H9 (cell line): ENCODE measurements around the gene NCKAP5. TPM values are rescaled to one million over a fixed set of nuclear protein-coding genes. Genes with fewer than 3 reads are reported as not detected.

Experiments used
- DNase-seq: peaks from one replicate; pipeline ENCODE4 v3.0.0-alpha.2; 2017
- H2AFZ ChIP-seq: one replicate; pipeline ENCODE4 v1.6.1; 2013; ENCODE audit warnings: mild to moderate bottlenecking, low read length, control low read depth, moderate library complexity
- H2AK5ac ChIP-seq: 2 replicates; pipeline ENCODE4 v1.6.1; 2013; ENCODE audit warnings: low read length, control low read depth, mixed read lengths; ENCODE audit not compliant: insufficient read length
- H2BK120ac ChIP-seq: one replicate; pipeline ENCODE4 v1.6.1; 2013; ENCODE audit warnings: low read depth, mild to moderate bottlenecking, low read length, control low read depth, inconsistent platforms; ENCODE audit not compliant: poor library complexity, severe bottlenecking
- H2BK12ac ChIP-seq: 2 replicates; pipeline ENCODE4 v1.6.1; 2013; ENCODE audit warnings: low read length, control low read depth, mixed read lengths, low read depth; ENCODE audit not compliant: insufficient read length
- H2BK15ac ChIP-seq: 2 replicates; pipeline ENCODE4 v1.6.1; 2013; ENCODE audit warnings: low read depth, low read length, control low read depth
- H2BK20ac ChIP-seq: one replicate; pipeline ENCODE4 v1.6.1; 2013; ENCODE audit warnings: low read depth, mild to moderate bottlenecking, low read length, control low read depth, inconsistent platforms; ENCODE audit not compliant: poor library complexity, severe bottlenecking
- H2BK5ac ChIP-seq: 2 replicates; pipeline ENCODE4 v1.6.1; 2013; ENCODE audit warnings: low read length, control low read depth, mixed read lengths; ENCODE audit not compliant: insufficient read length
- H3K14ac ChIP-seq: 2 replicates; pipeline ENCODE4 v1.6.1; 2013; ENCODE audit warnings: low read length, control low read depth; ENCODE audit not compliant: insufficient read depth
- H3K18ac ChIP-seq: 2 replicates; pipeline ENCODE4 v1.6.1; 2013; ENCODE audit warnings: low read depth, mild to moderate bottlenecking, mixed read lengths, low read length, control low read depth; ENCODE audit not compliant: insufficient read length
- H3K23ac ChIP-seq: 2 replicates; pipeline ENCODE4 v1.6.1; 2013; ENCODE audit warnings: low read length, control low read depth, mixed read lengths, low read depth; ENCODE audit not compliant: insufficient read length
- H3K23me2 ChIP-seq: 2 replicates; pipeline ENCODE4 v1.6.1; 2013; ENCODE audit warnings: low read depth, mild to moderate bottlenecking, mixed read lengths, low read length, control low read depth; ENCODE audit not compliant: insufficient read length, poor library complexity, severe bottlenecking
- H3K27ac ChIP-seq: 2 replicates; pipeline ENCODE4 v1.5.1; 2013; ENCODE audit warnings: low read length, control low read depth, mixed read lengths, low read depth; ENCODE audit not compliant: insufficient read length
- H3K27me3 ChIP-seq: 2 replicates; pipeline ENCODE4 v1.6.1; 2013; ENCODE audit warnings: low read length, control low read depth, inconsistent platforms; ENCODE audit not compliant: insufficient read depth
- H3K4ac ChIP-seq: 2 replicates; pipeline ENCODE4 v1.6.1; 2013; ENCODE audit warnings: low read depth, mild to moderate bottlenecking, control low read depth, inconsistent platforms, low read length, moderate library complexity
- H3K4me1 ChIP-seq: 2 replicates; pipeline ENCODE4 v1.6.1; 2013; ENCODE audit warnings: low read length, control low read depth, inconsistent platforms; ENCODE audit not compliant: insufficient read depth
- H3K4me2 ChIP-seq: 2 replicates; pipeline ENCODE4 v1.6.1; 2013; ENCODE audit warnings: low read length, control low read depth, mixed read lengths; ENCODE audit not compliant: insufficient read length, insufficient read depth
- H3K56ac ChIP-seq: 2 replicates; pipeline ENCODE4 v1.6.1; 2013; ENCODE audit warnings: low read depth, mild to moderate bottlenecking, mixed read lengths, low read length, control low read depth; ENCODE audit not compliant: insufficient read length
- H3K79me1 ChIP-seq: 2 replicates; pipeline ENCODE4 v1.6.1; 2013; ENCODE audit warnings: low read depth, mild to moderate bottlenecking, moderate library complexity, low read length, control low read depth, inconsistent platforms; ENCODE audit not compliant: insufficient read depth, poor library complexity, severe bottlenecking
- H3K79me2 ChIP-seq: 2 replicates; pipeline ENCODE4 v1.6.1; 2013; ENCODE audit warnings: low read length, control low read depth, inconsistent platforms; ENCODE audit not compliant: insufficient read depth
- H3K9ac ChIP-seq: 2 replicates; pipeline ENCODE4 v1.6.1; 2013; ENCODE audit warnings: low read length, control low read depth, mixed read lengths; ENCODE audit not compliant: insufficient read length; ENCODE audit errors: extremely low read depth
- H3K9me3 ChIP-seq: one replicate; pipeline ENCODE4 v1.6.1; 2013; ENCODE audit warnings: low read depth, low read length, inconsistent platforms; ENCODE audit not compliant: control insufficient read depth
- H3T11ph ChIP-seq: one replicate; pipeline ENCODE4 v1.6.1; 2013; ENCODE audit warnings: mild to moderate bottlenecking, low read length, control low read depth, inconsistent platforms
- H4K20me1 ChIP-seq: one replicate; pipeline ENCODE4 v1.6.1; 2013; ENCODE audit not compliant: control insufficient read depth, insufficient read length, insufficient read depth
- H4K5ac ChIP-seq: 2 replicates; pipeline ENCODE4 v1.6.1; 2013; ENCODE audit warnings: low read depth, mild to moderate bottlenecking, mixed read lengths, low read length, control low read depth; ENCODE audit not compliant: insufficient read length
- H4K8ac ChIP-seq: replicated peaks from 2 replicates; pipeline ENCODE4 v1.6.1; 2013; ENCODE audit warnings: low read length, control low read depth, mixed read lengths, low read depth; ENCODE audit not compliant: insufficient read length
- H4K91ac ChIP-seq: 2 replicates; pipeline ENCODE4 v1.6.1; 2013; ENCODE audit warnings: low read depth, mild to moderate bottlenecking, moderate library complexity, mixed read lengths, low read length, control low read depth; ENCODE audit not compliant: insufficient read length
- H3K27ac Mint-ChIP-seq, 3 experiments: 2 replicates in 2 of 3; 3 replicates in 1 of 3; pipeline ENCODE4 v1.8.0; 2020 to 2021; ENCODE audit warnings: mixed read lengths in 3 of 3, mild to moderate bottlenecking in 1 of 3, moderate library complexity in 1 of 3
- H3K27me3 Mint-ChIP-seq: 2 replicates; pipeline ENCODE4 v1.8.0; 2021; ENCODE audit warnings: low read depth, mild to moderate bottlenecking, moderate library complexity, mixed read lengths
- H3K36me3 Mint-ChIP-seq, 3 experiments: 2 replicates in 2 of 3; 3 replicates in 1 of 3; pipeline ENCODE4 v1.8.0; 2020 to 2021; ENCODE audit warnings: low read depth in 3 of 3, mixed read lengths in 3 of 3; ENCODE audit not compliant: insufficient read depth in 1 of 3
- H3K4me1 Mint-ChIP-seq, 2 experiments: 2 replicates each; pipeline ENCODE4 v1.8.0; 2020; ENCODE audit warnings: mixed read lengths in 2 of 2
- H3K4me3 Mint-ChIP-seq, 2 experiments: 2 replicates in 1 of 2; 3 replicates in 1 of 2; pipeline ENCODE4 v1.8.0; 2020 to 2021; ENCODE audit warnings: mild to moderate bottlenecking in 2 of 2, mixed read lengths in 2 of 2, moderate library complexity in 1 of 2
- H3K9me3 Mint-ChIP-seq, 2 experiments: 2 replicates in 1 of 2; 3 replicates in 1 of 2; pipeline ENCODE4 v1.8.0; 2020; ENCODE audit warnings: mild to moderate bottlenecking in 2 of 2, mixed read lengths in 2 of 2, moderate library complexity in 1 of 2
- whole genome bisulfite sequencing: extraction: QIAGEN DNeasy Blood & Tissue Kit; methylation state at CpG from one replicate; pipeline ENCODE4 v1.1.7; 2013; ENCODE audit warnings: missing lambda C conversion rate, low lambda C conversion rate, mixed read lengths; ENCODE audit not compliant: insufficient read length; ENCODE audit errors: extremely low coverage; 5-methylcytosine and 5-hydroxymethylcytosine counted together
- total RNA-seq: library from RNA; stranded (reverse); gene quantifications from 2 replicates; pipeline ENCODE4 v1.2.1, GENCODE V29; 2021
- TF ChIP-seq, protein P1 (sequence below): fragments of 200-600 bp; sonication (generic); conservative IDR thresholded peaks from 3 replicates; pipeline ENCODE4 v1.8.0; 2021; ENCODE audit warnings: antibody characterized with exemption, mild to moderate bottlenecking

The NCKAP5 gene
- total RNA-seq, 1 experiment from 2014 or later, result 0.26 TPM

DNA sequence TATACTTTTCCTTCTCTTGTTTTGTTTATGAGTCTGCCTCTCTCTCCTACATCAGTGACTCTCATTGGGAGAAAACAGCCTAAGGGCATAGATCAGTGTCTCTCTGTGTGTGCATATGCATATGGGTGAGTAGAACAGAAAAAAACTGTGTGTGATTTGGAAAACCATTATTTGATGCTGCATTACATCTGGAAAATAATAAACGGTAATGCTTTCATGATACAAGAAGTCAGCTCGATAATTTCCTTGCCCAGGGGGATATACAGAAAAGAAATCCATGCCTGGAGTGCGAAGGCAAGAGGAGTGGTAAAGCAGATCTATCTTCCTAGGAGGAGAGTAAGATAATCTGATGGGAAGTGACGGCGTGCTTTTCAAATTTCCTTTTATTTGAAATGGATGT, 676.8 kb downstream of the NCKAP5 start:
- Mint-ChIP-seq H3K4me1 (no peaks in the 10 kb centered on the region; a peak in 1 of 4 replicates), H3K36me3 (peaks cover 0 to 6% (median 2%) of the 10 kb centered on the region in 3 experiments; a peak in 3 of 7 replicates), H3K27ac (no peak overlapping the region), H3K9me3 (peaks cover 6% of the 10 kb centered on the region in 2 experiments), H3K27me3 (no peaks in the 10 kb centered on the region), H3K4me3 (no peak overlapping the region)
- no peak overlapping the region for H4K8ac ChIP-seq
- no peak for DNase-seq
- H3K23ac ChIP-seq, result no peak overlapping the region
- H3K27ac ChIP-seq, result no peak overlapping the region
- H3T11ph ChIP-seq, result no peak overlapping the region
- no peak overlapping the region for H3K4ac ChIP-seq
- no peak overlapping the region for H4K5ac ChIP-seq
- H4K91ac ChIP-seq, result no peak overlapping the region
- H2AFZ ChIP-seq, result no peak overlapping the region
- H2BK5ac ChIP-seq, result no peak overlapping the region
- no peak overlapping the region for H2BK20ac ChIP-seq
- H3K4me2 ChIP-seq, result no peak overlapping the region
- no peaks in the 10 kb centered on the region for H3K23me2 ChIP-seq
- no peaks in the 10 kb centered on the region for H3K79me2 ChIP-seq
- TF ChIP-seq, protein P1, sequence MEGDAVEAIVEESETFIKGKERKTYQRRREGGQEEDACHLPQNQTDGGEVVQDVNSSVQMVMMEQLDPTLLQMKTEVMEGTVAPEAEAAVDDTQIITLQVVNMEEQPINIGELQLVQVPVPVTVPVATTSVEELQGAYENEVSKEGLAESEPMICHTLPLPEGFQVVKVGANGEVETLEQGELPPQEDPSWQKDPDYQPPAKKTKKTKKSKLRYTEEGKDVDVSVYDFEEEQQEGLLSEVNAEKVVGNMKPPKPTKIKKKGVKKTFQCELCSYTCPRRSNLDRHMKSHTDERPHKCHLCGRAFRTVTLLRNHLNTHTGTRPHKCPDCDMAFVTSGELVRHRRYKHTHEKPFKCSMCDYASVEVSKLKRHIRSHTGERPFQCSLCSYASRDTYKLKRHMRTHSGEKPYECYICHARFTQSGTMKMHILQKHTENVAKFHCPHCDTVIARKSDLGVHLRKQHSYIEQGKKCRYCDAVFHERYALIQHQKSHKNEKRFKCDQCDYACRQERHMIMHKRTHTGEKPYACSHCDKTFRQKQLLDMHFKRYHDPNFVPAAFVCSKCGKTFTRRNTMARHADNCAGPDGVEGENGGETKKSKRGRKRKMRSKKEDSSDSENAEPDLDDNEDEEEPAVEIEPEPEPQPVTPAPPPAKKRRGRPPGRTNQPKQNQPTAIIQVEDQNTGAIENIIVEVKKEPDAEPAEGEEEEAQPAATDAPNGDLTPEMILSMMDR, result no peak
- H3K14ac ChIP-seq, result no peak overlapping the region
- H2BK120ac ChIP-seq, result no peak overlapping the region
- no peaks in the 10 kb centered on the region for H3K79me1 ChIP-seq
- no peak overlapping the region for H2BK15ac ChIP-seq
- H2AK5ac ChIP-seq, result no peak overlapping the region
- H3K9ac ChIP-seq, result no peak overlapping the region
- H2BK12ac ChIP-seq, result no peak overlapping the region
- no peaks in the 10 kb centered on the region for H3K27me3 ChIP-seq
- H4K20me1 ChIP-seq, result no peaks in the 10 kb centered on the region
- no peak overlapping the region for H3K56ac ChIP-seq
- H3K4me1 ChIP-seq, result no peaks in the 10 kb centered on the region
- no peaks in the 10 kb centered on the region for H3K9me3 ChIP-seq
- H3K18ac ChIP-seq, result no peak overlapping the region
- no CpG with 5 or more reads among the region's 5 CpGs for WGBS
